NCI-H1694 (cell line): ENCODE results near the gene ADRA2C.
A peak's percentile ranks its signal among the peaks of the same experiment; 100 is the strongest.

Source experiments
- DNase-seq: peaks from one replicate; lab custom pipeline; 2025; lab: John Stamatoyannopoulos, UW

The ADRA2C gene

GRCh38 chr4:3766036-3766784 is at the start of gene ADRA2C:
Gene ADRA2C (plus strand): TSS chr4:3766385. CDS start chr4:3766607, 222 bp downstream.
- DNase-seq: no peak

- no peak for DNase-seq
Measured at GRCh38 chr4:3716631-3717235, 49.5 kb upstream of the ADRA2C start.

GRCh38 chr4:3717241-3717640 is 48.9 kb upstream of the ADRA2C start:
- no peak for DNase-seq

- DNase-seq: no peak
Measured at GRCh38 chr4:3718462-3718861, 47.7 kb upstream of the ADRA2C start.

GRCh38 chr4:3719191-3719590 is 47.0 kb upstream of the ADRA2C start:
- DNase-seq: no peak

GRCh38 chr4:3719836-3720235 is 46.3 kb upstream of the ADRA2C start:
- no peak for DNase-seq

- DNase-seq: no peak
Measured at GRCh38 chr4:3720466-3720865, 45.7 kb upstream of the ADRA2C start.

- peak; percentile 11 for DNase-seq
Measured at GRCh38 chr4:3721186-3721585, 45.0 kb upstream of the ADRA2C start.

GRCh38 chr4:3721627-3722026 is 44.6 kb upstream of the ADRA2C start:
- DNase-seq: no peak

GRCh38 chr4:3722446-3723231 is 43.5 kb upstream of the ADRA2C start:
- no peak for DNase-seq

GRCh38 chr4:3723232-3723642 is 42.9 kb upstream of the ADRA2C start:
- no peak for DNase-seq

GRCh38 chr4:3724319-3725231 is 41.6 kb upstream of the ADRA2C start:
- DNase-seq: no peak

GRCh38 chr4:3725936-3726870 is 40.0 kb upstream of the ADRA2C start:
- DNase-seq: no peak

- no peak for DNase-seq
Measured at GRCh38 chr4:3727847-3728469, 38.2 kb upstream of the ADRA2C start.

- DNase-seq: no peak
Measured at GRCh38 chr4:3729188-3729881, 36.9 kb upstream of the ADRA2C start.

GRCh38 chr4:3729882-3730226 is 36.3 kb upstream of the ADRA2C start:
- no peak for DNase-seq

- DNase-seq: peak; percentile 53
Measured at GRCh38 chr4:3730422-3731190, 35.6 kb upstream of the ADRA2C start.

GRCh38 chr4:3732076-3733028 is 33.8 kb upstream of the ADRA2C start:
- DNase-seq: no peak
